Karpas-422 (cell line): ENCODE results near the gene TMEM131. TPM values are rescaled to one million over a fixed set of nuclear protein-coding genes. Genes with fewer than 3 reads are reported as not detected.

Source experiments
- DNase-seq: peaks from one replicate; pipeline ENCODE4 v3.0.0-alpha.2; 2015
- H2AFZ ChIP-seq: fragments of 200-600 bp; sonication (generic); 2 replicates; pipeline ENCODE4 v1.6.1; 2014; ENCODE audit warnings: antibody characterized with exemption, low read length, mixed read lengths
- H3K27ac ChIP-seq: fragments of 200-600 bp; sonication (generic); 2 replicates; pipeline ENCODE4 v1.5.1; 2014; ENCODE audit warnings: mild to moderate bottlenecking, low read length, moderate library complexity
- H3K27me3 ChIP-seq: fragments of 200-600 bp; sonication (generic); 2 replicates; pipeline ENCODE4 v1.6.1; 2014; ENCODE audit warnings: low read length, mixed read lengths
- H3K36me3 ChIP-seq: fragments of 200-600 bp; sonication (generic); 2 replicates; pipeline ENCODE4 v1.6.1; 2014; ENCODE audit warnings: low read length, mixed read lengths; ENCODE audit not compliant: insufficient read depth
- H3K4me1 ChIP-seq: fragments of 200-600 bp; sonication (generic); 2 replicates; pipeline ENCODE4 v1.6.1; 2014; ENCODE audit warnings: mild to moderate bottlenecking, low read length, mixed read lengths
- H3K4me2 ChIP-seq: fragments of 200-600 bp; sonication (generic); 2 replicates; pipeline ENCODE4 v1.6.1; 2014; ENCODE audit warnings: low read length, low read depth, mild to moderate bottlenecking; ENCODE audit not compliant: poor library complexity, severe bottlenecking
- H3K4me3 ChIP-seq: fragments of 200-600 bp; sonication (generic); 2 replicates; pipeline ENCODE4 v1.5.1; 2014; ENCODE audit warnings: mild to moderate bottlenecking, antibody characterized with exemption, low read length, mixed read lengths
- H3K79me2 ChIP-seq: fragments of 200-600 bp; sonication (generic); 2 replicates; pipeline ENCODE4 v1.6.1; 2014; ENCODE audit warnings: mild to moderate bottlenecking, low read length, mixed read lengths
- H3K9ac ChIP-seq: fragments of 200-600 bp; sonication (generic); 2 replicates; pipeline ENCODE4 v1.6.0; 2014; ENCODE audit warnings: low read length
- H3K9me2 ChIP-seq: fragments of 200-600 bp; sonication (generic), shearing (Covaris generic); replicated peaks from 2 replicates; pipeline ENCODE4 v1.6.0; 2014; ENCODE audit warnings: mild to moderate bottlenecking, low read length, moderate library complexity; ENCODE audit not compliant: insufficient read depth
- H3K9me3 ChIP-seq: fragments of 300-700, 200-600 bp; sonication (generic); 2 replicates; pipeline ENCODE4 v1.6.1; 2014; ENCODE audit warnings: low read length, mixed read lengths
- H4K20me1 ChIP-seq: fragments of 200-600 bp; sonication (generic); 2 replicates; pipeline ENCODE4 v1.6.1; 2014; ENCODE audit warnings: mild to moderate bottlenecking, antibody characterized with exemption, low read length, low read depth; ENCODE audit not compliant: insufficient read depth
- total RNA-seq: library from RNA; depleted of rRNA; stranded (reverse); fragments of >200 nt; shearing (Covaris generic); gene quantifications from 2 replicates; pipeline ENCODE4 v1.2.3, GENCODE V29; 2014; ENCODE audit warnings: low replicate concordance

Gene TMEM131
- total RNA-seq, 1 experiment from 2014 or later = 20.9 TPM

DNA sequence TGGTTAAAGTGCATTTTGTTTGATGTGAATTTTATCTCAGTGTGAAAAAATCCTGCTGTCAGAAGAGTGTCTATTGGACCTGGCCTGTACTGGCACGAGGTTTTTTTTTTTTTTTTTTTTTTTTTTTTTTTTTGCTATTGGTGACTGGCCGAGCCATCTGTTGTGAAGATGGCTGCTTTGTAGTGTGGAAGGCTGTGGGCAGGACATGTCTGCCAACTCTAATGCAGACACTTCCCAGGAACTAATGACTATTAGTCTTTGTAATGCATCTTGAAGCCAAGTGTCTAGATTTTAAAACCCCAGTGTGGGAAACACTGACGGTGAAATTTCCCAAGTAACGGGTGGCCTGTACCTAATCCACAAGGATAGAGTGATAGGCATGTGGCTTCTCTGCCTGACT is 248.0 kb downstream of the TMEM131 start:
- H3K79me2 ChIP-seq = no peaks in the 10 kb centered on the region
- 0 out of 2 replicates have a peak, but pooled peaks cover 4% of the 10 kb centered on the region for H3K36me3 ChIP-seq
- no peak overlapping the region for H2AFZ ChIP-seq
- H3K4me1 ChIP-seq = peaks cover 29% of the 10 kb centered on the region
- no peaks in the 10 kb centered on the region for H3K27me3 ChIP-seq
- H3K9me3 ChIP-seq = no peaks in the 10 kb centered on the region
- no peak overlapping the region for H3K27ac ChIP-seq
- DNase-seq = no peak
- no peak overlapping the region for H3K4me2 ChIP-seq
- H3K4me3 ChIP-seq = no peak overlapping the region
- H4K20me1 ChIP-seq = no peaks in the 10 kb centered on the region
- H3K9ac ChIP-seq = no peak overlapping the region
- no peaks in the 10 kb centered on the region for H3K9me2 ChIP-seq

DNA sequence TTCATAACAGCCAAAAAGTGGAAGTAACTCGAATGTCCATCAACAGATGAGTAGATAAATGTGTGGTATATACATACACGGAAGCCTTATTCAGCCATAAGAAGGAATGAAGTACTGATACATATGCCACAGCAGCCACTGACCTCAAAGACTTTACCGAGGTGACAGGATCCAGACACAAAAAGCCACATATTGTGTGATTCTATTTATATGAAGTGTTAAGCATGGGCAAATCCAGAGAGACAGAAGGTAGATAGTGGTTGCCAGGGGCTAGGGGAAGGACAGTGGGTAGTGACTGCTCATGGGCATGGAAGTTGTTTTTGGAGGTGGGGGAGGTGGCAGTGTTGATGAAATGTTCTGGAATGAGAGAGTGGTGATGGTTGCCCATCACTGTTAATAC is 248.5 kb downstream of the TMEM131 start:
- H3K9ac ChIP-seq = no peak overlapping the region
- 0 out of 2 replicates have a peak, but pooled peaks cover 4% of the 10 kb centered on the region for H3K36me3 ChIP-seq
- H3K27me3 ChIP-seq = no peaks in the 10 kb centered on the region
- H3K79me2 ChIP-seq = no peaks in the 10 kb centered on the region
- H3K27ac ChIP-seq = no peak overlapping the region
- H4K20me1 ChIP-seq = no peaks in the 10 kb centered on the region
- H3K9me3 ChIP-seq = no peaks in the 10 kb centered on the region
- no peak overlapping the region for H3K4me3 ChIP-seq
- no peaks in the 10 kb centered on the region for H3K9me2 ChIP-seq
- H2AFZ ChIP-seq = no peak overlapping the region
- no peak for DNase-seq
- H3K4me1 ChIP-seq = peaks cover 27% of the 10 kb centered on the region
- H3K4me2 ChIP-seq = no peak overlapping the region

DNA sequence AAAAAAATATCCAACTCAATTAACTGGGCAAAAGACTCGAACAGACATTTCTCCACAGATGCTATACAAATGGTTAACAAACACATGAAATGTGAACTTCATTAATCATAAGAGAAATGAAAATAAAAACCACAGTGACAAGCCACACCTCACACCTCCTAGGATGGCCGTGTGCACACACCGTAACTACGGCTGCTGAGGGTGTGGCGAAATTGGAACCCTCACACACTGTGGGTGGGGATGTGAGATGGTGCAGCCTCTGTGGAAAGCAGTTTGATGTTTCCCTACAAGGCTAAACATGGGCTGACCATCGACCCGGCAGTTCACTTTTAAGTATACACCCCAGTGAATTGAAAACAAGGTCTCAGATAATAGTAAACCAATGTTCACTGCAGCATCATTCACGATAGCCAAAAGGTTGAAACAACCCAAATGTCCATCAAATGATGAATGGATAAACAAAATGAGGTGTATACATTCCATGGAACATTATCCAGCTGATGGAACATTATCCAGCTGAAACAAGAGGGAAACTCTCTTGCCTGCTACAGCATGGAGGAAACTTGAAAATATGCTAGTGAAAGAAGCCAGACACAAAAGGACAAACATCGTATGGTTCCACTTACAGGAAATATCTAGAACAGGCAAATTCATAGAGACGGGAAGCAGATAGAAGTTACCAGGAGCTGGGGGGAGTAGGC is 250.1 kb downstream of the TMEM131 start:
- H4K20me1 ChIP-seq = no peaks in the 10 kb centered on the region
- H3K4me3 ChIP-seq = no peak overlapping the region
- H3K9me3 ChIP-seq = no peaks in the 10 kb centered on the region
- H3K36me3 ChIP-seq = no peaks in the 10 kb centered on the region
- H3K27me3 ChIP-seq = no peaks in the 10 kb centered on the region
- DNase-seq = peak; percentile 60
- H3K9me2 ChIP-seq = no peaks in the 10 kb centered on the region
- no peaks in the 10 kb centered on the region for H3K79me2 ChIP-seq
- no peak overlapping the region for H3K27ac ChIP-seq
- no peak overlapping the region for H3K9ac ChIP-seq
- H3K4me2 ChIP-seq = peak overlapping the region; percentile 14
- H3K4me1 ChIP-seq = peaks cover 17% of the 10 kb centered on the region
- H2AFZ ChIP-seq = no peak overlapping the region

DNA sequence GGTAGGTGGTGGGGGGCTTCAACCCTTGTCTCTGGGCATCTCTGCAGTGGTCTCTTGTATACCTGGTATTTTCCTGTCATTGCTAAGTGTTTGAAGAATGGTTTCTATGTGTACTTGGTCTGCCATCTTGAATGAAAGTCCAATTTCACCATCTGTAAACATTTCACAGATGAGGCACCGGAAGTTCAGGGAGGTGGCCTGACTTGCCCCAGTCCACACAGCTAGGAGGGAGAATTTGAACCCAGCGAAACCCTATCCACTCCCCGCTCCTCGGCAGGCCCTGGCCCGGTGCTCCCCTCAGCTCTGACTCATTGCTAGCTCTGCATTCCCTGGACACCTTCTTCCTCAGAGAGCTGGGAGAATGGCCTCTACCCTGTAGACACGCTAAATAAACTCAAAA is 251.8 kb downstream of the TMEM131 start:
- Histone ChIP-seq H3K27ac (no peak overlapping the region), H3K79me2 (no peaks in the 10 kb centered on the region), H3K9me3 (no peaks in the 10 kb centered on the region), H3K36me3 (no peaks in the 10 kb centered on the region), H3K4me2 (no peak overlapping the region), H3K27me3 (no peaks in the 10 kb centered on the region), H3K9me2 (no peaks in the 10 kb centered on the region), H4K20me1 (no peaks in the 10 kb centered on the region), H3K4me3 (no peak overlapping the region), H3K4me1 (peaks cover 17% of the 10 kb centered on the region), H2AFZ (no peak overlapping the region), H3K9ac (no peak overlapping the region)
- no peak for DNase-seq

DNA sequence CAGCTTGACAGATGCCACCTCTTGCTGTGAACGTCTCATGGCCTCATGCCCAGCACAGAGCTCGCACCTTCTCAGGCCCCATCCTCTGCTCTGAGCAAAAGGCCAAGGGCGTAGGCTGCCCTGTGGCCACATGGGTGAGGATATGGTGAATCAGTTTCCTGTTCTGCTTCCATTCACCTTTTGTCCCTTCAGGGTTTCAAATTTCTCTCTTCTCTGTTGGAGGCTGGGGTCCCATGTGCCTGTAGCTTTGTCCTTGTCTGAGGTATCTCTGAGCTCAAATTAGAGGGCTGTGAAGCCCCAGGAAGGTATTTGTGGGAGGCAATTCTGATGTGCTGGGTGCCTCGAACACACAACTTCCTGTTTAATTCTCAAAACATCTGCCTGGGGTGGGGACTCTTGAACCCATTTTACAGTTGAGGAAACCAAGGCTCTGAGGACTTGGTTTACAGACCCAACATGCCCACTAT is 253.3 kb downstream of the TMEM131 start:
- Histone ChIP-seq H3K9me2 (no peaks in the 10 kb centered on the region), H3K27me3 (no peaks in the 10 kb centered on the region), H3K4me3 (no peak overlapping the region), H3K9me3 (no peaks in the 10 kb centered on the region), H2AFZ (no peak overlapping the region), H4K20me1 (no peaks in the 10 kb centered on the region), H3K4me1 (peaks cover 9% of the 10 kb centered on the region), H3K36me3 (no peaks in the 10 kb centered on the region), H3K27ac (no peak overlapping the region), H3K4me2 (no peak overlapping the region), H3K9ac (no peak overlapping the region), H3K79me2 (no peaks in the 10 kb centered on the region)
- no peak for DNase-seq

DNA sequence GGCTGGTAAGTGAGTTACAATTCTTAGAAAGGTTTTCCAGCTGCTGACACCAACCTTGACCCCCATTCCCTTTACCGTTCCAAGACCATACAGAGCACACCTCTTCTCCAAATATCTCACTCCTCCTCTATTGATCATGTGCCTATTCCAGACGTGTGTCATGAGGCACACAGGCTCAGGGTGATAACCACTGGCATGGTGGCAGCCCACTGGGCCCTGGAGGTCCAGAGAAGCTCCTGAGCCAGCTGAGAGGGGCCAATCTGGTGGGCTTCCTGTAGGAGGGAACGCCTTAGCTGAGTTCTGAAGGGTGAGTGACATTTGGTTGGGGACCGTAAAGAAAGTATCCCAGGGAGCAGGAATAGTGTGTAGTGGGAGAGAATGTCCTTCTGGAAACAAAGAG is 254.1 kb downstream of the TMEM131 start:
- no peak overlapping the region for H3K4me2 ChIP-seq
- H3K27me3 ChIP-seq = no peaks in the 10 kb centered on the region
- H3K4me1 ChIP-seq = peaks cover 9% of the 10 kb centered on the region
- no peak overlapping the region for H3K27ac ChIP-seq
- no peak overlapping the region for H3K9ac ChIP-seq
- no peaks in the 10 kb centered on the region for H4K20me1 ChIP-seq
- DNase-seq = no peak
- no peaks in the 10 kb centered on the region for H3K36me3 ChIP-seq
- no peaks in the 10 kb centered on the region for H3K79me2 ChIP-seq
- H3K9me3 ChIP-seq = no peaks in the 10 kb centered on the region
- no peak overlapping the region for H2AFZ ChIP-seq
- H3K9me2 ChIP-seq = no peaks in the 10 kb centered on the region
- no peak overlapping the region for H3K4me3 ChIP-seq

DNA sequence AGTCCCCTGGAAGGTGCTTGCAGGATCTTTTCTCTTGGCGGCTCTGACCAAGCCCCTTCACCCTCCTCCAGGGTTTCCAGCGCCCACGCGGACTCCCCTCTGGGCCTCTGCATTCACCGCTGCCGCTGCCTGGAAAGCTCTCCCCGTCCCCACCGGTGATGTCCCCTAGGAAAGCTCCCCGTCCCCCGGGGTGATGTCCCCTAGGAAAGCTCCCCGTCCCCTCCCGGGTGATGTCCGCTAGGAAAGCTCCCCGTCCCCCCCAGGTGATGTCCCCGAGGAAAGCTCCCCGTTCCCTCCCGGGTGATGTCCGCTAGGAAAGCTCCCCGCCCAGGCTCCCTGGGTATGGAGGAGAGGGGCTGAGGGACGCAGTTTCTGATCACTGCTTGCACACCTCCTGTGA is 254.5 kb downstream of the TMEM131 start:
- H3K36me3 ChIP-seq = no peaks in the 10 kb centered on the region
- H3K4me2 ChIP-seq = no peak overlapping the region
- no peaks in the 10 kb centered on the region for H4K20me1 ChIP-seq
- no peak overlapping the region for H2AFZ ChIP-seq
- H3K79me2 ChIP-seq = no peaks in the 10 kb centered on the region
- H3K9me3 ChIP-seq = no peaks in the 10 kb centered on the region
- H3K4me3 ChIP-seq = no peak overlapping the region
- peaks cover 9% of the 10 kb centered on the region for H3K4me1 ChIP-seq
- no peak overlapping the region for H3K27ac ChIP-seq
- H3K27me3 ChIP-seq = no peaks in the 10 kb centered on the region
- DNase-seq = no peak
- H3K9ac ChIP-seq = no peak overlapping the region
- no peaks in the 10 kb centered on the region for H3K9me2 ChIP-seq

DNA sequence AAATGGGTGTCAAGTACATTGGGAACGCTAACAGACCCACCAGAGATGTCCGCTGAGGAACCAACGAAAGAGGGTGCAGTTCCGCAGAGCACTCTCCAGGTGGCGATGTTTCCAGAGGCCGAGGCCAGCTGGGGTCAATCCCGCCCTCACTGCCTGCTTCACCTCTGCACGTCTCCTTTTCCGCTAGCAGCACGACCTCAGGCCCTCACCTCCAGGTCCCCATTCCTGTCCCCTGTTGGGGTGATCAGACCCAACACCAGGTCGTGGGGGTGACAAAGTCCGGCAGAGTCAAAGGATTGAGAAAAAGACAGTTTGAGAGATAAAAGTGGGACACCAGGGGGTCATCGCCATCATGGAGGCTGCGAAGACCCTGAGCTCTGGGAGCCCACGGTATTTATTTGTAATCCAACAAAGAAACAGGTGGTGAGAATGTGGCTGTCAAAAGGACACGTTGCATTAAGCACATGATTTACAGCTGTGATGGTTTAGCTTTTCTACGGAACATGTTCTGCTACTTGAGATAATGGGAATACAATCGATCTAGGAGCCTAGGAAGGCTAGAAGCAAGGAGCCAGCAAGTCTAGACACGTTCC is 255.1 kb downstream of the TMEM131 start:
- H3K27me3 ChIP-seq = no peaks in the 10 kb centered on the region
- H2AFZ ChIP-seq = no peak overlapping the region
- no peaks in the 10 kb centered on the region for H3K9me2 ChIP-seq
- no peaks in the 10 kb centered on the region for H3K9me3 ChIP-seq
- no peak overlapping the region for H3K9ac ChIP-seq
- H3K36me3 ChIP-seq = no peaks in the 10 kb centered on the region
- no peaks in the 10 kb centered on the region for H3K79me2 ChIP-seq
- H3K4me2 ChIP-seq = no peak overlapping the region
- peak; percentile 81 for DNase-seq
- no peak overlapping the region for H3K4me3 ChIP-seq
- H4K20me1 ChIP-seq = no peaks in the 10 kb centered on the region
- peaks cover 5% of the 10 kb centered on the region for H3K4me1 ChIP-seq
- H3K27ac ChIP-seq = no peak overlapping the region
